Measurements from ENCODE around the gene APEX1.

DNA sequence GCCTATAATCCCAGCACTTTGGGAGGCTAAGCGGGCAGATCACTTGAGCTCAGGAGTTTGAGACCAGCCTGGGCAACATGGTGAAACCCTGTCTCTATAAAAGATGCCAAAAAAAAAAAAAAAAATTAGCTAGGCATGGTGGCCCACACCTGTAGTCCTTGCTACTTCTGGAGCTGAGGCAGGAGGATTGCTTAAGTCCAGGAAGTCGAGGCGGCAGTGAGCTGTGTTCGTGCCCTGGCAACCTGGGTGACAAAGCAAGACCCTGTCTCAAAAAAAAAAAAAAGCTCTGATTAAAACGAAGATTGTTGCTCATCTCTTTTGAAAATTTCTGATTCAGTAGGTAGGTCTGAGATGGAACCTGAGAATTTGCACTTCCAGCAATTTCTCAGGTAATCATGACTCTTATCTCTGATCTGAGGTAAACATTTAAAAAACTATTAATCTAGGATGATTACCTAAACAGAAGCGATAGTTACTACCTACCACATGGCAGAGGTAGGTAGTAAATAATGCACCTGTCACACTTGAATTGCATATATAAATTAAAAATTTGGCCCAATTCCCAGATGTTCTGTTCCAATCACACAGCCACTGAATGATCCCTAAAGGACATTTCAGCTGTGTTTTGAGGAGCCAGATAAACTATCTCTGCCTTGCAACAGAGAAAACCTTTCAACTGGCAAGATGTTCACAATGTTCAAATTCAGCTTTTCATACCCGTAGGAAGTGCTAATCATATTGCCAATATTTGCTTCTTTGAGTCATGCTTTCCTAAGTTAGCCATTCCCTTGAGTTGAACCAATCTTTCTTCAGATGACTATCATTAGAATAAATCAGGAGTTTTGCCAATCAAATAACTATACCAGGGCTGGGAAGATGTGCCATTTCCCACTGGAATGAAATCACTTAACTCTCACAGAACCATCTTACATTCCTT, 37.5 kb upstream of the APEX1 start:
- TF ChIP-seq, protein P1, sequence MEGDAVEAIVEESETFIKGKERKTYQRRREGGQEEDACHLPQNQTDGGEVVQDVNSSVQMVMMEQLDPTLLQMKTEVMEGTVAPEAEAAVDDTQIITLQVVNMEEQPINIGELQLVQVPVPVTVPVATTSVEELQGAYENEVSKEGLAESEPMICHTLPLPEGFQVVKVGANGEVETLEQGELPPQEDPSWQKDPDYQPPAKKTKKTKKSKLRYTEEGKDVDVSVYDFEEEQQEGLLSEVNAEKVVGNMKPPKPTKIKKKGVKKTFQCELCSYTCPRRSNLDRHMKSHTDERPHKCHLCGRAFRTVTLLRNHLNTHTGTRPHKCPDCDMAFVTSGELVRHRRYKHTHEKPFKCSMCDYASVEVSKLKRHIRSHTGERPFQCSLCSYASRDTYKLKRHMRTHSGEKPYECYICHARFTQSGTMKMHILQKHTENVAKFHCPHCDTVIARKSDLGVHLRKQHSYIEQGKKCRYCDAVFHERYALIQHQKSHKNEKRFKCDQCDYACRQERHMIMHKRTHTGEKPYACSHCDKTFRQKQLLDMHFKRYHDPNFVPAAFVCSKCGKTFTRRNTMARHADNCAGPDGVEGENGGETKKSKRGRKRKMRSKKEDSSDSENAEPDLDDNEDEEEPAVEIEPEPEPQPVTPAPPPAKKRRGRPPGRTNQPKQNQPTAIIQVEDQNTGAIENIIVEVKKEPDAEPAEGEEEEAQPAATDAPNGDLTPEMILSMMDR (IDR thresholded peaks at IDR 0.05; ENCODE audit: control extremely low read depth in 1 of 3, insufficient read depth in 1 of 3, low read depth in 1 of 3, low read length in 3 of 3), result no peak
- TF ChIP-seq RAD21 (IDR thresholded peaks at IDR 0.05 in 1 of 2, conservative IDR thresholded peaks at IDR 0.05 in 1 of 2; ENCODE audit: low read depth in 2 of 2, low read length in 2 of 2) (no peak), CHD2 (IDR thresholded peaks at IDR 0.05; ENCODE audit: low read length) (no peak)
